Measurements from ENCODE around the gene PRPSAP2.
"Not testable (repeated sequence)": the region's sequence is repeated elsewhere in the genome, so short reads cannot be mapped to it uniquely, and the experiment has no call there.

The PRPSAP2 gene

GRCh38 chr17:18891541-18891940, 33.6 kb downstream of the PRPSAP2 start:
- FAIRE-seq = no peak

GRCh38 chr17:18896146-18896545, 38.2 kb downstream of the PRPSAP2 start:
- FAIRE-seq = no peak

- no peak for FAIRE-seq
These were observed 39.0 kb downstream of the PRPSAP2 start for GRCh38 chr17:18896947-18897346.

GRCh38 chr17:18904482-18904881, 46.6 kb downstream of the PRPSAP2 start:
- FAIRE-seq = no peak

GRCh38 chr17:18905226-18905625, 47.3 kb downstream of the PRPSAP2 start:
- FAIRE-seq = no peak

GRCh38 chr17:18910326-18910725, 52.4 kb downstream of the PRPSAP2 start:
- no peak for FAIRE-seq

GRCh38 chr17:18910881-18911280, 53.0 kb downstream of the PRPSAP2 start:
- FAIRE-seq = no peak

- no peak for FAIRE-seq
These were observed 59.0 kb downstream of the PRPSAP2 start for GRCh38 chr17:18916816-18917500.

- no peak for FAIRE-seq
These were observed 59.6 kb downstream of the PRPSAP2 start for GRCh38 chr17:18917506-18918032.

- FAIRE-seq = no peak
These were observed 62.0 kb downstream of the PRPSAP2 start for GRCh38 chr17:18919963-18920362.

- FAIRE-seq = no peak
These were observed 63.0 kb downstream of the PRPSAP2 start for GRCh38 chr17:18920911-18921441.

- FAIRE-seq = no peak
These were observed 63.6 kb downstream of the PRPSAP2 start for GRCh38 chr17:18921485-18921884.

- no peak for FAIRE-seq
These were observed 64.1 kb downstream of the PRPSAP2 start for GRCh38 chr17:18921912-18922451.

- not testable (repeated sequence) for FAIRE-seq
These were observed 64.7 kb downstream of the PRPSAP2 start for GRCh38 chr17:18922596-18922995.

GRCh38 chr17:18925187-18925586, 67.3 kb downstream of the PRPSAP2 start:
- no peak for FAIRE-seq

- no peak for FAIRE-seq
These were observed 70.7 kb downstream of the PRPSAP2 start for GRCh38 chr17:18928628-18929125.

- FAIRE-seq = no peak
These were observed 74.6 kb downstream of the PRPSAP2 start for GRCh38 chr17:18932360-18933055.

GRCh38 chr17:18933102-18934058, 75.4 kb downstream of the PRPSAP2 start:
- no peak for FAIRE-seq

- no peak for FAIRE-seq
These were observed 80.2 kb downstream of the PRPSAP2 start for GRCh38 chr17:18937981-18938691.

- FAIRE-seq = no peak
These were observed 80.7 kb downstream of the PRPSAP2 start for GRCh38 chr17:18938692-18939023.

- FAIRE-seq = no peak
These were observed 86.7 kb downstream of the PRPSAP2 start for GRCh38 chr17:18944646-18945045.

GRCh38 chr17:18946536-18946935, 88.6 kb downstream of the PRPSAP2 start:
- no peak for FAIRE-seq
